ENCODE data around the gene KRTAP13-4. TPM values are rescaled to one million over a fixed set of nuclear protein-coding genes. Genes with fewer than 3 reads are reported as not detected.

Gene KRTAP13-4, protein sequence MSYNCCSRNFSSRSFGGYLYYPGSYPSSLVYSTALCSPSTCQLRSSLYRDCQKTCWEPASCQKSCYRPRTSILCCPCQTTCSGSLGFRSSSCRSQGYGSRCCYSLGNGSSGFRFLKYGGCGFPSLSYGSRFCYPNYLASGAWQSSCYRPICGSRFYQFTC
- not detected for total RNA-seq

- DNase-seq (ENCODE audit: low spot score) (no peak), ATAC-seq (no peak)
- intact Hi-C loops (cut with DNase I), result no loop called here
These were observed at the start of gene KRTAP13-4 for GRCh38 chr21:30430170-30430655. TSS of gene KRTAP13-4 (plus strand) at chr21:30430220. CDS start at chr21:30430276, 56 bp downstream.

- intact Hi-C loops (cut with DNase I), result no loop called here
- no peak for ATAC-seq
These were observed 47.8 kb upstream of the KRTAP13-4 start for GRCh38 chr21:30382201-30382600.

GRCh38 chr21:30391492-30392025 is 38.5 kb upstream of the KRTAP13-4 start:
- intact Hi-C loops (cut with DNase I), result no loop called here
- DNase-seq (ENCODE audit: low spot score), result no peak
- ATAC-seq, result no peak

More at GRCh38 chr21:30382201-30382600, 47.8 kb upstream of the KRTAP13-4 start:
- DNase-seq (ENCODE audit: low spot score), result no peak

GRCh38 chr21:30395731-30396130 is 34.3 kb upstream of the KRTAP13-4 start, which contains the start of gene KRTAP13-1:
TSS of gene KRTAP13-1 (plus strand) at chr21:30396031. CDS start at chr21:30396087, 56 bp downstream.
- DNase-seq (ENCODE audit: low spot score) (no peak), ATAC-seq (no peak)

GRCh38 chr21:30408782-30409494 is 21.1 kb upstream of the KRTAP13-4 start:
- DNase-seq (ENCODE audit: low spot score), result no peak
- intact Hi-C loops (cut with DNase I), result no loop called here
- ATAC-seq, result peak; percentile 46

More at GRCh38 chr21:30395731-30396130, 34.3 kb upstream of the KRTAP13-4 start, which contains the start of gene KRTAP13-1:
- intact Hi-C loops (cut with DNase I), result no loop called here

GRCh38 chr21:30415993-30416392 is 14.0 kb upstream of the KRTAP13-4 start:
- no peak for DNase-seq (ENCODE audit: low spot score)
- intact Hi-C loops (cut with DNase I), result no loop called here

GRCh38 chr21:30425826-30426225 is 4.2 kb upstream of the KRTAP13-4 start, which contains the start of gene KRTAP13-3:
TSS of gene KRTAP13-3 (minus strand) at chr21:30425926. CDS start at chr21:30425912, 14 bp downstream.
- ATAC-seq (no peak), DNase-seq (ENCODE audit: low spot score) (no peak)
- intact Hi-C loops (cut with DNase I), result no loop called here

More at GRCh38 chr21:30415993-30416392, 14.0 kb upstream of the KRTAP13-4 start:
- ATAC-seq, result no peak

DNA sequence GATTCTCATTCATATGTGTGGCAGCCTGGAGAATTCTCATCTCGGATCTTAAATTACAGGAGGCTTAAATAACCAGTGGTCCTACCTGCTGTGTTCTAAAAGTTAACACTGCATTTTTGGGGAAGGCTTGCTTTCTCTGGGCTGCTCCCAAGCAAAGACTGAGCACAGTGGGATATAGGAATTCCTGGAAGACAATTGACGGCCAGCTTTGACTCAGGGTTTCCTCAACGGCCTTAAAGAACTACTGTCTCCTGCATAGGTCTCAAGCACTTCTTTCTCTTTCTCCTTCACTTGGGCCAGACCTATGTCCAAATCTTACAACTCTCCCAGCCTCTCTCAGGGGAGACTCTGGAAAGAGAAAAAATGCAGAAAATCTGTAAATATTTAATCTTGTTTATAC is 3.3 kb upstream of the KRTAP13-4 start:
- DNase-seq (ENCODE audit: low spot score) (no peak), ATAC-seq (no peak)
- intact Hi-C loops (cut with DNase I), result no loop called here

- DNase-seq (ENCODE audit: low spot score) (no peak), ATAC-seq (no peak)
- intact Hi-C loops (cut with DNase I), result no loop called here
These were observed 4.1 kb downstream of the KRTAP13-4 start for GRCh38 chr21:30434033-30434631.

DNA sequence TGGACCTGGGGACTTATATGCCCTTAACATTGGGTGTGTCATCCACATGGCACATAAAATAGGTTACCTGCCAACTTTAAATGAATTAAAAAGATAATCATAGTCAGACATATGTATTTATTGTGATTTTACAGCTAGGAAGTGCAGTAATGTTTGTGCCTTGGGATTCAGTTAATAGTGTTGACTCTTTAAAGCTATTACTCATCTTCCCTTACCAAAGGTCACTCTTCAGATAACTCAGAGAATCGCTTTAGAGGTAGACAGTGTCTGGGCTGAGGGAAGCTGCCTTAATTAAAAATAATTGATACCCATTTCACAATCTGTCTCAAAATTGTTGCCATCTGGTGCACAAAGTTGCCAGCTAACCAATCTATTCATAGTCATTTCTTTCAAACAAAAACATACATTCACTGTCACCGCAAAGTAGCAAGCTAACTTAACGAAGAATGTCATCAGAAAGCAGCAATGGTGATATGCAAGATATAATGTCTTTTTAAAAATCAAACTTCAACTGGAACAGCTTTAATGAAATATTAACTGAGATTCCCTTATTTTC is 7.1 kb downstream of the KRTAP13-4 start:
- intact Hi-C loops (cut with DNase I), result no loop called here
- no peak for DNase-seq (ENCODE audit: low spot score)
- ATAC-seq, result no peak

DNA sequence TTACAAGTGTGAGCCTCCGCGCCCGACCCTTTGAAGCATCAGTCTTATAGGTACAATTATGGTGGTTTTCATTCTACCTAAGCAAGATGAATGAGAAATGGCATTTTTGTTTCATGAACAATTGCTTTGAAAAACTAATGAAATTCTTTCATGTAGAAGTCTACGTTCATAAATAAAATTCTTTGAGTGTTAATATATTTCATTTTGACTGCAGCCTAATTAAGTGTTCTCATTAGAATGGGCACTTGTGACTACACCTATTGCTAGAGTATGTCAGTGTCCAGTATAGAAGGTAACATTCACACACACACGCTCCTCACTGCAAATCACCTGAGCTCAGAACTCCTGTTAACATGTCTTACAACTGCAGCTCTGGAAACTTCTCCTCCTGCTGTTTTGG is 10.0 kb downstream of the KRTAP13-4 start, which contains the start of gene KRTAP15-1:
Gene KRTAP15-1, plus strand, starts transcription at position 301 of the 400 bp plus-strand sequence. Its CDS starts 53 bp downstream, at position 354.
- no peak for DNase-seq (ENCODE audit: low spot score)
- ATAC-seq, result no peak
- intact Hi-C loops (cut with DNase I), result no loop called here

GRCh38 chr21:30443226-30443625 is 13.2 kb downstream of the KRTAP13-4 start:
- DNase-seq (ENCODE audit: low spot score), result no peak
- ATAC-seq, result no peak
- intact Hi-C loops (cut with DNase I), result no loop called here

GRCh38 chr21:30444204-30444603 is 14.2 kb downstream of the KRTAP13-4 start:
- DNase-seq (ENCODE audit: low spot score), result no peak
- intact Hi-C loops (cut with DNase I), result no loop called here
- ATAC-seq, result no peak

DNA sequence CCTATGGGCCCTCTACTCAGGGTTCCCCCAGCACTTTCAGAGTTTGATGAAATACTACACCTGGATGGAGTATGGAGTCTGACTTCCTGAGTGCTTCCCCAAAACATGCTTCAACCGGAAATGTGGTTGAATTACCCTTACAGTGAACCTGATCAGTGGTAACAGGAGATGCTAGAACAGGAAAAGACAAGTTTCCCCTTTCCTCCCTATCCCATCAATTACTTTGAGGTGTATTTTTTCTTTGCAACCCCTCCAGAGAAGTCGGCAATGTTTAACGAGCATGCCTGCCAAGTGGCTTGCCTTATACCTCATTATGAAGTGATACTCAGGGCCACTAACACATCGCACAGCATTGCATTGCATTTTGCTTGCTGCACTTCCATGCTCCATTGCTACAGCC is 17.0 kb downstream of the KRTAP13-4 start:
- no peak for DNase-seq (ENCODE audit: low spot score)
- intact Hi-C loops (cut with DNase I), result no loop called here
- no peak for ATAC-seq

- DNase-seq (ENCODE audit: low spot score) (no peak), ATAC-seq (no peak)
- intact Hi-C loops (cut with DNase I), result no loop called here
These were observed 18.5 kb downstream of the KRTAP13-4 start for GRCh38 chr21:30448514-30448913.

- no peak for ATAC-seq
- intact Hi-C loops (cut with DNase I), result no loop called here
- DNase-seq (ENCODE audit: low spot score), result no peak
These were observed 33.7 kb downstream of the KRTAP13-4 start for GRCh38 chr21:30463713-30464112.

GRCh38 chr21:30468900-30469714 is 39.1 kb downstream of the KRTAP13-4 start:
- intact Hi-C loops (cut with DNase I), result no loop called here

GRCh38 chr21:30478004-30478403 is 48.0 kb downstream of the KRTAP13-4 start:
- DNase-seq (ENCODE audit: low spot score) (no peak), ATAC-seq (no peak)
- intact Hi-C loops (cut with DNase I), result no loop called here

More at GRCh38 chr21:30468900-30469714, 39.1 kb downstream of the KRTAP13-4 start:
- no peak for ATAC-seq
- DNase-seq (ENCODE audit: low spot score), result no peak
